GM11168 (cell line): ENCODE results near the gene CDH23.

ENCODE experiments used
- in situ Hi-C: fragments of 300-500 bp; cut with MboI; formaldehyde crosslinking; loops from one replicate; pipeline ENCODE4 v1.12.0; 2022; ENCODE audit warnings: low sequenced_read_pairs; ENCODE audit not compliant: unreplicated experiment

CDH23 gene

GRCh38 chr10:71571460-71572175 lies 174.9 kb downstream of the CDH23 start:
- in situ Hi-C loops, result no loop called here

GRCh38 chr10:71572962-71573361 lies 176.2 kb downstream of the CDH23 start:
- in situ Hi-C loops, result no loop called here

DNA sequence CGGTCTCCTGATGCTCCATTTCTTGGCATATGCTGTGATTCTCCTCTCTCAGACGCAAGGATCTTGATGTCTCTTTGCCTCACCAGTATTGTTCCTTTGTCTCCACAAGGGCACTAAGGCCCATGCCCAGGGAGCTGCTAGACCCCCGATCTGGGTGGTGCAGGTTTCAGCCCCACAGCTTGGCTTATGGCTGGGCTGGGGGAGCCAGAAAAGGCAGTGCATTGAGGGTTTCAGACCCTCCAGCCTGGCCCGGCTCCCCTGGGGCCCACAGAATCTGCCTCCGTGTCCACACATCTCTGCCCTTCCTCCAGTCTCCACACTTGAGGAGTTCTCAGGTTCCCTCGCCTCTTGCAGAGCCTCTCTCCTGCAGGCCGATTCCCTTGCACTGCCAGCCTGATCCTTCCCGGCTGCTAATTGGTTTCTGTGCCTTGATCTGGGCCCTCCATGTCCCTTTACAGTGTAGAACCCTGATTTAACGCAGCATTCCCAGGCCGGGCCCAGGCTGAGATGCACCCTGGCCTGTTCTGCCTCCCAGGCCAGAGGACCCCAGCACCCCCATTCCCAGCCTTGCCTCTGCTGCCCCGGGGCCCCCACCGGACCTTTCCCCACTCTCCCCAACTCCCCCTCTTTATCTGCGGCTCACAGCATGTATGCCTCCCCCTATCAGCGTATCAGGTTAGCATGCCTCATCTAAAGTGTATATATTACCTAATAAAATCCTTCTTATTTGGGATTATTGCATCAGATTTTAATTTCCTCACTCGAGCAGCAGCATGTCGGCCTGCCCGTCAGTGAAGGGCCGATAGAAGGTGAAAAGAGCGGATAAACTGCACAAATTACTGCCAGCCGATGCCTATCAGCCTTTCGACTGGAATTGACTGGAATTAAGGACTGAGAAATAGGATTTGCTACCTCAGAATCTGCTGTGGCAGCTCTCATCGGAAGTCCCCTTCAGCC lies 177.1 kb downstream of the CDH23 start:
- in situ Hi-C loops, result no loop called here

GRCh38 chr10:71575451-71575850 lies 178.7 kb downstream of the CDH23 start:
- in situ Hi-C loops, result no loop called here

- in situ Hi-C loops, result no loop called here
These were observed 179.4 kb downstream of the CDH23 start for GRCh38 chr10:71575934-71576801.

DNA sequence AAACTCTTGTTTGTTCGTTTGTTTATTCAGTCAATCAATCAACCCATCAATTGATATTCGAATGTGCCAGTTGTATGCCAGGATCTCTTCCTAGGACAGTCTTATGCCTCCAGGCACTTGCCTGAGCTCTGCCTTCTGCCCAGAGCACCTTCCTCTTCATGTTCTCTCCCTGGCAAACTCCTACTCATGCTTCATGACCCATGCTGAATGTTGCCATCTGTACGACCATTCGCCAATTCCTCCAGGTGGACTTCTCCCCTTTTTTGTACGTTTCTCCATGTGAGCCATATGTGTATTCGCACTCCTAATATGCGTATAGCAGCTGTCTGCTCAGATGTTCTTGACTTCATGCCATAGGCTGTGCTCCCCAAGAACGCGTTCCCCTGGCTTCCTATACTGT lies 180.1 kb downstream of the CDH23 start:
- in situ Hi-C loops, result no loop called here

GRCh38 chr10:71577345-71577744 lies 180.6 kb downstream of the CDH23 start:
- in situ Hi-C loops, result no loop called here

DNA sequence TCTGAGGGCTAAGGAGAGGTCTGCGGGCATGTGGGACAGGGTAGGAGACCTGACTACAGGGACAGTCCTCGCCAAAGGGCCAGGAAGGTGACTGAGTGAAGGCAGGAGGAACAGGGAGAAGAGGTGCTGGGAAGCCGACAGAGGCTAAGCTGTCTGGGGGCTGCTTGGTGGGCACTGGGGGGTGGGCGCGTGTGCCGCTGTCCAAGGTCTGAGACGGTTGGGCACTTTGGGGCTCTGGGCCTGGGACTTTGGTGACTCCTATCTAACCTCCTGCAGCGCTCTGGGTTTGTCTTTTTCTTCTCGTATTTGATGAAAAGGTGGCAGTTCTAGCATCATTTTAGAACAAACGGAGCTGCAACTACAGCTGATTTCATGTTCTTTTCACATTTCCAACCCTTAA lies 181.3 kb downstream of the CDH23 start:
- in situ Hi-C loops, result no loop called here

- in situ Hi-C loops, result no loop called here
These were observed 182.9 kb downstream of the CDH23 start for GRCh38 chr10:71579668-71580067.

DNA sequence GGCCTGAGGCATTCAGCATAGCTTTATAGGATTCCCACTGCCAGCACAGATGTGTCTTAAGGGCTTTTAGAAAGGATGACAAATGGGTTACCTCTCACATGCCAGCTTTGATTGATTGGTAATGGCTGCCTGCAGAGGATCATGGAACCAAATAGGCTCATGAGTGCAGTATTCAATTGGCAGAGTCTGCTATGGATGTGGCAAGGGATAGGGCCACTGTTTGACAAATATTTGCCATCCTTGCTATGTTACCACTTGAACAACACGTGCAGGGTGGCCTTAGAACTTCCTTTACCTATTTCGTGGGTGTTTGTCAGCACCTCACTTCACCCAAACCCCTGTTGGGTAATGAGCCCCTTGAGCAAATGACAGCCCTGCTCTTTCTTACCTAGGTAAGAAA lies 183.7 kb downstream of the CDH23 start:
- in situ Hi-C loops, result no loop called here

GRCh38 chr10:71580926-71581325 lies 184.2 kb downstream of the CDH23 start:
- in situ Hi-C loops, result no loop called here

- in situ Hi-C loops, result no loop called here
These were observed 184.7 kb downstream of the CDH23 start for GRCh38 chr10:71581376-71581775.

DNA sequence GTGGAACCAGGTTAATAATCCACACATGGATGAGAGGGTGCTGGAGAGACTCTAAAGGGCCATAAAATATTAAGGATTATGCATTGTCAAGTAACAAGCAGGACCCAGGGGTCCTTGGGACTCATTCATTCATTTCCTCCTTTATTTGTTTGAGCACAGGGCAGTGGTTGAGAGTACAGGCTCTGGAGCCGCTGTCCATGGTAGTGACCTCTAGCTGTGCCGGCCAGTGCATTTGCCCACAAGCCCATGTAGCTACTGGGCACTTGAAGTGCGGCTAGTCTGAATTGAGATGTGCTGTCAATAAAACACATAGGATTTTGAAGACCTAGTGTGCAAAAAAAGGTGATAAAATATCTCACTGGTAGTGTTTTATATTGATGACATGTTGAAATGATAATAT lies 185.3 kb downstream of the CDH23 start:
- in situ Hi-C loops, result no loop called here

GRCh38 chr10:71582506-71583475 lies 186.1 kb downstream of the CDH23 start:
- in situ Hi-C loops, result no loop called here

- in situ Hi-C loops, result no loop called here
These were observed 187.7 kb downstream of the CDH23 start for GRCh38 chr10:71584461-71584860.

DNA sequence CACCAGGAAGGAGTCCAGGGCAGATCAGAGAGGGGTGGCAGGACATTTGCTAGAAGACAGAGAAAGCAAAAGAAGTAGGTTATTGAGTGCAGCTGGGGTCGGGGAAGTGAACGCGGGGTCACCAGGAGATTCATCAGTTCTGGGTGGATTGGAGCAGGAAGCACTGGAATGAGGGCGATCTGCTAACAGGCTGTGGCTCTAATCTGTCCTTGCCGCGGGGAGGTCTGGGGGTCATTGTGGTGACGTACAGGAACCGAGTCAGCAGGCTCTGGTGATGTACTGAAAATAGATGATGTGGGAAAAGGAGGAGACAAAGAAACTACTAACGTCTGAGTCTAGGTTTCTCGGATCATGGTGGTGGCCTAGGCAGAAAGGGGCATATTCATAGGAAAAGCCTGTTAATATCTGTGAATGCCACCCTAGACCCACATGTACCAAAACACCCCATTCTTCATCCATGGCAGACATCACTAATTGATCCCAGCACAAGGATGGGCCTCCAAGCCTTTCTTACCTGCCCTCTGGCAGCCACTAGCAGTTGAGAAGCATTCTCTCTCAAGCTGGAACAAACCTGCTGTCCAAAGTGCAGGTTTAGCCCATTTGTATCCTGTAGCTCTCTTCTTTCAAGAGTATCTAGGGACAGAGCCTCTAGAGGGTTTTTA lies 188.3 kb downstream of the CDH23 start:
- in situ Hi-C loops, result no loop called here

DNA sequence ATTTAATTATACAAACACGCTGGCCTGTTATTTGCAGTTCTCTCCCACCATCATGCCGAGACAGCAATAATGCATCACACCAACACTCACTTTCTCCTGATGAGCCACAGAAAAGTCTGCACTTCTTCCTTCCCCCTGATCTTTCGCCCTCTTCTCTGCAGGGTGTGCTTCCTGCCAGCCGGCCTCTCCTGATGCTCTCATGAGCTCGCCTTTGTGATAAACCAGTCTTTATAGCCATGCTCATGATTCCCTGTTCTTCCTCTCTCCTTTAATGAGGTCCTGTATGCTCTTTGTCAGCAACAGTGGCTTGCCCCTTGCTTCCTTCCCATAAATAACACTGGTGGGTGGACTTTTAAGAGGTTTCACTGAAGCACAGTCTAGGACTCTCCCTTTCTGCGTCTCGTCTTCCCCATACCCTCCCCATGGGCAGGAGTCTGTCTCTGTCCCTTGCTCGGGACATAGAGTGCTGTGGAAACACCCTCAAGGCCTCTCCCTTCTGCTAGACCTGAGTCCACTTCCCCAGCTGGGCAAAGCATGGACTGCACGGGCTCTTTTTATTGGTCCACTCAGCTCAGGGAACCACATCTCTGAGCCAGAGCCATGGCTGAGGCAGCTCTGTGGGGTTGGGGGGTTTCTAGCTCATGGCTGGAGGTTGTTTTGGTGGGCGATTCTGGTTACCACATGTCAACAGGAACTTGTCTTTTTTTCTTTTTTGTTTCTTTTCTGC lies 189.0 kb downstream of the CDH23 start:
- in situ Hi-C loops, result no loop called here

DNA sequence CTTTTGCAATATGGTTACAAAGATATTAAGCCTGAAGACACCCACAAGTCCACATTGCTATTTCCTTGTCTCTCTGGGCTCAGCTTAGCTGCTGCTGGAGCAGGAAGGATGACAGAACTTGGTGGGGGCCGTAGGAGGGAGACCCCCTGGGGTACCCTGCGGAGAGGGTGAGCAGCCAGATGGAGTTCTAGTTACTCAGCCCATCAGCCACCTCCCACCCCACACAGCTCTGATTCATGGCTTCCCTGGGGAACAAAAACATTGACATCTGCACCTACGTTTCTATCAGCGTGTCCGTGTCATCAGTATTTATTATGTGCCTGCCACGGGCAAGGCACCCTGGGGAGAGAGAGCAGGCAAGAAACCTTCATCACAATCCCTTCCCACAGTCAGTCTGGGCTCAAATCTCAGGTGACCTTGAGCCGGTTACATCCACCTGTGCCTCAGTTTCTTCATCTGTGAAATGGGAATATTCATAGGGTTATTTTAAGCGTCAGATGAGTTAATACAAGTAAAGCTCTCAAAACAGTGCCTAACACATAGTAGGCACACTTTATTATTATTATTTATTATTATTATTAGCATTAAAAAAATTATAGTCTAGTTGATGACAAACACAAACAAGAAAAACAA lies 191.3 kb downstream of the CDH23 start:
- in situ Hi-C loops, result no loop called here
